ENCODE measurements around the gene NUP205.

Gene NUP205

GRCh38 chr7:135697276-135698049 lies 139.7 kb downstream of the NUP205 start:
- Histone ChIP-seq H3K4me3 (no peak overlapping the region), H3K27ac (no peak overlapping the region), H3K36me3 (ENCODE audit: insufficient read depth, low read length) (no peaks in the 10 kb centered on the region), H3K9ac (ENCODE audit: insufficient read length) (no peak overlapping the region), H3K9me3 (ENCODE audit: low read depth, low read length) (no peaks in the 10 kb centered on the region)
- no peak for TF ChIP-seq EZH2 (IDR thresholded peaks at IDR 0.05)
- no peak for TF ChIP-seq POLR2AphosphoS5 (IDR thresholded peaks at IDR 0.05; ENCODE audit: borderline replicate concordance, low read depth, low read length)
- no peak for TF ChIP-seq FOXP2 (optimal IDR thresholded peaks at IDR 0.05; ENCODE audit: control extremely low read depth, extremely low read length, insufficient read depth)
- DNase-seq (ENCODE audit: low read depth, low spot score), result no peak
